Measurements from ENCODE around the gene MAP3K3. TPM values are rescaled to one million over a fixed set of nuclear protein-coding genes. Genes with fewer than 3 reads are reported as not detected.

The MAP3K3 gene
- total RNA-seq, 1 experiment from 2014 or later = 11.4 TPM

- peak within 1 kb of the TSS; percentile 71 for H3K4me3 Mint-ChIP-seq (ENCODE audit: low read depth, unreplicated experiment)
- H3K27ac Mint-ChIP-seq (ENCODE audit: unreplicated experiment) = no peak within 1 kb of the TSS
These were observed 77.7 kb downstream of the MAP3K3 start, which contains the start of gene LIMD2 for GRCh38 chr17:63699638-63700527. TSS of gene LIMD2 (minus strand) at chr17:63700125. CDS start at chr17:63699298, 827 bp downstream.

GRCh38 chr17:63700528-63701455 is 78.6 kb downstream of the MAP3K3 start:
- no TSS peak for BruUV-seq (replicated peaks)
- no peak for TF ChIP-seq CTCF (IDR thresholded peaks at IDR 0.05; ENCODE audit: unreplicated experiment)
- H3K36me3 Mint-ChIP-seq (ENCODE audit: insufficient read depth, unreplicated experiment) = peaks cover 10% of the 10 kb centered on the region
- H3K4me3 Mint-ChIP-seq (ENCODE audit: low read depth, unreplicated experiment) = no peak overlapping the region
- H3K4me1 Mint-ChIP-seq (ENCODE audit: low read depth, unreplicated experiment) = no peaks in the 10 kb centered on the region
- no peaks in the 10 kb centered on the region for H3K9me3 Mint-ChIP-seq (ENCODE audit: low read depth, unreplicated experiment)
- CTCF ChIA-PET = interaction anchor here (0.6 kb wide), 1 partner anchor 9 kb away, joined by 4 read pairs; no protein-coding TSS in a partner anchor
- intact Hi-C loops (cut with micrococcal nuclease; ENCODE audit: unreplicated experiment) = no loop called here
- no peak for DNase-seq
- no peak overlapping the region for H3K27ac Mint-ChIP-seq (ENCODE audit: unreplicated experiment)
- no peaks in the 10 kb centered on the region for H3K27me3 Mint-ChIP-seq (ENCODE audit: unreplicated experiment)

More at GRCh38 chr17:63699638-63700527, 77.7 kb downstream of the MAP3K3 start, which contains the start of gene LIMD2:
- no peak for TF ChIP-seq CTCF (IDR thresholded peaks at IDR 0.05; ENCODE audit: unreplicated experiment)
- peak; percentile 26 for DNase-seq
- CTCF ChIA-PET = no interaction called here
- BruUV-seq (replicated peaks) = no TSS peak
- intact Hi-C loops (cut with micrococcal nuclease; ENCODE audit: unreplicated experiment) = no loop called here
- Mint-ChIP-seq H3K4me1 (ENCODE audit: low read depth, unreplicated experiment) (no peaks in the 10 kb centered on the region), H3K27me3 (ENCODE audit: unreplicated experiment) (no peaks in the 10 kb centered on the region), H3K36me3 (ENCODE audit: insufficient read depth, unreplicated experiment) (peaks cover 10% of the 10 kb centered on the region), H3K9me3 (ENCODE audit: low read depth, unreplicated experiment) (no peaks in the 10 kb centered on the region)

- no peak for TF ChIP-seq CTCF (IDR thresholded peaks at IDR 0.05; ENCODE audit: unreplicated experiment)
- no TSS peak for BruUV-seq (replicated peaks)
- intact Hi-C loops (cut with micrococcal nuclease; ENCODE audit: unreplicated experiment) = no loop called here
- Mint-ChIP-seq H3K4me1 (ENCODE audit: low read depth, unreplicated experiment) (no peaks in the 10 kb centered on the region), H3K4me3 (ENCODE audit: low read depth, unreplicated experiment) (no peak overlapping the region), H3K27ac (ENCODE audit: unreplicated experiment) (no peak overlapping the region), H3K9me3 (ENCODE audit: low read depth, unreplicated experiment) (no peaks in the 10 kb centered on the region), H3K36me3 (ENCODE audit: insufficient read depth, unreplicated experiment) (peaks cover 5% of the 10 kb centered on the region), H3K27me3 (ENCODE audit: unreplicated experiment) (no peaks in the 10 kb centered on the region)
- no peak for DNase-seq
- CTCF ChIA-PET = interaction anchor here (0.6 kb wide), 1 partner anchor 8 kb away, joined by 4 read pairs; no protein-coding TSS in a partner anchor
These were observed 79.2 kb downstream of the MAP3K3 start for GRCh38 chr17:63701456-63701820.

- intact Hi-C loops (cut with micrococcal nuclease; ENCODE audit: unreplicated experiment) = no loop called here
- CTCF ChIA-PET = no interaction called here
- no peak overlapping the region for H3K27ac Mint-ChIP-seq (ENCODE audit: unreplicated experiment)
- H3K9me3 Mint-ChIP-seq (ENCODE audit: low read depth, unreplicated experiment) = no peaks in the 10 kb centered on the region
- TF ChIP-seq CTCF (IDR thresholded peaks at IDR 0.05; ENCODE audit: unreplicated experiment) = no peak
- no peaks in the 10 kb centered on the region for H3K4me1 Mint-ChIP-seq (ENCODE audit: low read depth, unreplicated experiment)
- no TSS peak for BruUV-seq (replicated peaks)
- H3K36me3 Mint-ChIP-seq (ENCODE audit: insufficient read depth, unreplicated experiment) = peaks cover 5% of the 10 kb centered on the region
- H3K27me3 Mint-ChIP-seq (ENCODE audit: unreplicated experiment) = no peaks in the 10 kb centered on the region
- H3K4me3 Mint-ChIP-seq (ENCODE audit: low read depth, unreplicated experiment) = no peak overlapping the region
- no peak for DNase-seq
These were observed 79.9 kb downstream of the MAP3K3 start for GRCh38 chr17:63701868-63702720.

All from Calu3 (cell line).